HEK293T (cell line): ENCODE results near the gene HMCES.

Source experiments
- CTCF ChIA-PET: fragments of 350-600 bp; formaldehyde crosslinking; extraction: SDS; loops from one replicate; lab custom pipeline; 2021; ENCODE audit warnings: antibody characterized with exemption, inconsistent platforms; lab: Yijun Ruan, JAX
- POLR2A ChIA-PET: fragments of 350-600 bp; formaldehyde crosslinking; extraction: SDS; loops from one replicate; lab custom pipeline; 2020; ENCODE audit warnings: antibody characterized with exemption, inconsistent platforms; lab: Yijun Ruan, JAX
- DNase-seq: peaks from one replicate; pipeline ENCODE4 v3.0.0; 2012; ENCODE audit warnings: mixed read lengths; ENCODE audit errors: extremely low spot score
- ARNT ChIP-seq: fragments of 450-650 bp; IDR thresholded peaks from 2 replicates; pipeline ENCODE4 v1.6.1; 2017; ENCODE audit warnings: mild to moderate bottlenecking
- BHLHE40 ChIP-seq: fragments of 450-650 bp; IDR thresholded peaks from 2 replicates; pipeline ENCODE4 v1.6.1; 2016; ENCODE audit warnings: mild to moderate bottlenecking, moderate library complexity, borderline replicate concordance
- CTBP1 ChIP-seq: fragments of 450-650 bp; IDR thresholded peaks from 2 replicates; pipeline ENCODE4 v1.6.1; 2016; ENCODE audit warnings: borderline replicate concordance
- ELF4 ChIP-seq: fragments of 450-650 bp; IDR thresholded peaks from 2 replicates; pipeline ENCODE4 v1.6.1; 2017; ENCODE audit warnings: antibody characterized with exemption
- FOXA1 ChIP-seq: fragments of 450-650 bp; IDR thresholded peaks from 2 replicates; pipeline ENCODE4 v1.6.1; 2016; ENCODE audit warnings: mild to moderate bottlenecking
- FOXK2 ChIP-seq: fragments of 450-650 bp; IDR thresholded peaks from 2 replicates; pipeline ENCODE4 v1.6.1; 2016; ENCODE audit warnings: mild to moderate bottlenecking
- FOXM1 ChIP-seq: fragments of 450-650 bp; IDR thresholded peaks from 2 replicates; pipeline ENCODE4 v1.6.1; 2017; ENCODE audit warnings: mild to moderate bottlenecking, borderline replicate concordance
- HDGF ChIP-seq: fragments of 450-650 bp; IDR thresholded peaks from 2 replicates; pipeline ENCODE4 v1.6.1; 2017; ENCODE audit warnings: antibody characterized with exemption, borderline replicate concordance
- L3MBTL2 ChIP-seq: fragments of 450-650 bp; conservative IDR thresholded peaks from 2 replicates; pipeline ENCODE4 v1.6.1; 2016; ENCODE audit warnings: mild to moderate bottlenecking
- LEF1 ChIP-seq: fragments of 450-650 bp; IDR thresholded peaks from 2 replicates; pipeline ENCODE4 v1.6.1; 2017; ENCODE audit warnings: mild to moderate bottlenecking, borderline replicate concordance
- NFRKB ChIP-seq: fragments of 450-650 bp; IDR thresholded peaks from 2 replicates; pipeline ENCODE4 v1.6.1; 2016; ENCODE audit warnings: mild to moderate bottlenecking, moderate library complexity
- SP1 ChIP-seq: fragments of 450-650 bp; IDR thresholded peaks from 2 replicates; pipeline ENCODE4 v1.6.1; 2017
- SUZ12 ChIP-seq: fragments of 450-650 bp; IDR thresholded peaks from 2 replicates; pipeline ENCODE4 v1.6.1; 2016; ENCODE audit warnings: mild to moderate bottlenecking
- TARDBP ChIP-seq: fragments of 450-650 bp; IDR thresholded peaks from 2 replicates; pipeline ENCODE4 v1.6.1; 2016
- ZNF384 ChIP-seq: fragments of 450-650 bp; IDR thresholded peaks from 2 replicates; pipeline ENCODE4 v1.6.1; 2016
- TF ChIP-seq, protein P1 (sequence below): fragments of 450-650 bp; IDR thresholded peaks from 2 replicates; pipeline ENCODE4 v1.6.1; 2016

The HMCES gene

DNA sequence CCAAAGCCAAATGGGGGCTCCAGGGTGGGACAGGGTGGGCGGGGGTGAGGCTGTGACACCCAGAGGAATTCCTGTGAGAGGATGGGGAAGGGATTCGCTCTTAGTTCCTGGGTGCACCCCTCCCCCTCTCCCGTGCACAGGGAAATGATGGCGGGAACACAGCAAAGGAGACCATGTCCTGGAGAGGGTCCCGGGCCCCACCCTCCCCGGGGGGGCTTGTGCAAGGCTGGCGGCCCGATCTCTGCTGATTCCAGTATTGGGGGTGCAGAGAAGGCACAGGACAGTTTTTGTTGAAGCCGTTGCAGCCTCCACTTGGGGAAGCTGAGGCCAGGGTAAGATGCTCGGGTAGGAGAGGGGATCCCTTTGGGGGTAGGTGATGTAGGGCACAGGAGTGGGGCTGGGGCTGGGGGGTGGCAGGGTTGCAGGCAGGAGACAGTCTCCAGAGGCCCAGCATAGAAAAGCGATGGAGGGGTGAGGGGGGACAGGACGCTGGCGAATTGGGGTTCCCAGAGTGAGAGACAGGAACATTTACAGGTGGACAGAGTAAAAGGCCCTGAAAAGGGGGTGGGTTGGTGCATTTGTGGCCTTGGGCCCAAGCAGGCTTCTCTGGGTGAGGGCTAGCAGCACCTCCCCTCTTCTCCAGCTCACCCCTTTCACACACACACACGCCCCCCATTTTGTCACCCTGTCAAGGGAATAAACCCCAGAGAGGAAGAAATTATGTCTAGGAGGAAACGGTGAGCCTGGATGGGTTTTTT lies 38.5 kb downstream of the HMCES start:
- ChIA-PET CTCF (interaction anchor here (0.6 to 1.8 kb wide), 7 partner anchors 10 to 88 kb away, joined by 3 to 13 read pairs (median 4); no protein-coding TSS in a partner anchor), POLR2A (interaction anchor here (1.0 to 5.3 kb wide), 15 partner anchors 9 to 123 kb away, joined by 3 to 60 read pairs (median 6); partner anchors contain the start of genes COPG1, HMCES, IFT122 and MBD4)
- DNase-seq = no peak
- TF ChIP-seq L3MBTL2 = peak; percentile 4; the same call in 1 of the 2 replicates
- TF ChIP-seq HDGF = no peak
- no peak for TF ChIP-seq NFRKB
- no peak for TF ChIP-seq FOXM1

GRCh38 chr3:129317848-129318247 lies 39.2 kb downstream of the HMCES start:
- ChIA-PET CTCF (no interaction called here), POLR2A (interaction anchor here (0.6 kb wide), 1 partner anchor 37 kb away, joined by 3 read pairs; no protein-coding TSS in a partner anchor)
- TF ChIP-seq SUZ12 (no peak), CTBP1 (no peak), FOXA1 (no peak), L3MBTL2 (no peak), HDGF (no peak), LEF1 (no peak), NFRKB (no peak), FOXK2 (no peak), ZNF384 (no peak), ELF4 (no peak), FOXM1 (no peak), ARNT (no peak), SP1 (no peak), BHLHE40 (no peak), TARDBP (no peak)
- TF ChIP-seq, protein P1, sequence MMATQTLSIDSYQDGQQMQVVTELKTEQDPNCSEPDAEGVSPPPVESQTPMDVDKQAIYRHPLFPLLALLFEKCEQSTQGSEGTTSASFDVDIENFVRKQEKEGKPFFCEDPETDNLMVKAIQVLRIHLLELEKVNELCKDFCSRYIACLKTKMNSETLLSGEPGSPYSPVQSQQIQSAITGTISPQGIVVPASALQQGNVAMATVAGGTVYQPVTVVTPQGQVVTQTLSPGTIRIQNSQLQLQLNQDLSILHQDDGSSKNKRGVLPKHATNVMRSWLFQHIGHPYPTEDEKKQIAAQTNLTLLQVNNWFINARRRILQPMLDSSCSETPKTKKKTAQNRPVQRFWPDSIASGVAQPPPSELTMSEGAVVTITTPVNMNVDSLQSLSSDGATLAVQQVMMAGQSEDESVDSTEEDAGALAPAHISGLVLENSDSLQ = no peak
- DNase-seq = no peak

DNA sequence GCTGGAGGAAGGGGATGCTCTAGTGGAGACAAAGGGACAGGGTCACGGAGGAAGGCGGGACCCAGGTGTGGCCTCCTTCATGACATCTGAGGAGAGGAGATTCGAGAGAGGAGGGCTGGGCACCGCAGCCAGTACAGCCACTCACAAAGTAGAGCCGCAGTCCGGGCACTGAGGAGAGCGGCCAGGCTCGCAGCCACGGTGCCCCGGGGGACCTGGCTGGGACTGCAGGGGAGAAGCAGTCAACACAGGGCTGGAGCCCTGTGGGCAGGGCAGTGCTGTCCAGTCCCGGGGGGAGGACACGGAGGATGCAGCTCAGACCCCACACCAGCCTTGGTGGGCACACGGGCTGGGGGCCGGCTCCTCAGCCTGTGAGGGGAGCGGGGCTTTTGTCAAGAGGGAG lies 40.3 kb downstream of the HMCES start:
- POLR2A ChIA-PET = no interaction called here
- TF ChIP-seq BHLHE40 = no peak
- no peak for TF ChIP-seq SP1
- no peak for TF ChIP-seq L3MBTL2
- no peak for TF ChIP-seq HDGF
- TF ChIP-seq FOXM1 = no peak
- no peak for TF ChIP-seq LEF1
- no peak for TF ChIP-seq ELF4
- no peak for TF ChIP-seq FOXK2
- TF ChIP-seq ARNT = no peak
- no peak for TF ChIP-seq CTBP1
- no peak for TF ChIP-seq FOXA1
- no peak for TF ChIP-seq NFRKB
- CTCF ChIA-PET = no interaction called here
- no peak for DNase-seq

DNA sequence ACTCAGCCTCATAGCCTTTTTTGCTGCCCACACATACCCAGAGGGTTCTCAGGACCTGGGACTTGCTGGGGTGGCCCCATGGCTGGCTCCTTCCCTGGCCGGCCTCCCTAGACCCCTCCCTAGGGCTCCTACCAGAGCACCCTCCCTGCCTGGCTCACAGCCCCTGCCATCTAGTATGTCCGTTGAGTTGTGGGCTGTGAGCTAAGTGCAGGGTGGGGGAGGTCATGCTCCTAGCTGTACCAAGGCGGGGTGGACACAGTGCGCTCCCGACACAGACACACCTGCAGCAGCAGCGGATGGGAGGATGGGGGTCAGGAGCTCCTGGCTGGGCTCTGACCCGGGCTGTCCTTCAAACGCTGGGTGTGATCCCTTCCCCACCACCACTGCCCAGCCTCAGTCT lies 41.6 kb downstream of the HMCES start:
- CTCF ChIA-PET = no interaction called here
- no peak for DNase-seq
- no peak for TF ChIP-seq BHLHE40
- TF ChIP-seq L3MBTL2 = no peak
- TF ChIP-seq SUZ12 = no peak
- no peak for TF ChIP-seq ARNT
- TF ChIP-seq TARDBP = no peak
- TF ChIP-seq ELF4 = no peak
- TF ChIP-seq FOXM1 = no peak
- no peak for TF ChIP-seq NFRKB
- no peak for TF ChIP-seq SP1
- TF ChIP-seq ZNF384 = no peak
- no peak for TF ChIP-seq FOXA1
- no peak for TF ChIP-seq CTBP1
- POLR2A ChIA-PET = no interaction called here

DNA sequence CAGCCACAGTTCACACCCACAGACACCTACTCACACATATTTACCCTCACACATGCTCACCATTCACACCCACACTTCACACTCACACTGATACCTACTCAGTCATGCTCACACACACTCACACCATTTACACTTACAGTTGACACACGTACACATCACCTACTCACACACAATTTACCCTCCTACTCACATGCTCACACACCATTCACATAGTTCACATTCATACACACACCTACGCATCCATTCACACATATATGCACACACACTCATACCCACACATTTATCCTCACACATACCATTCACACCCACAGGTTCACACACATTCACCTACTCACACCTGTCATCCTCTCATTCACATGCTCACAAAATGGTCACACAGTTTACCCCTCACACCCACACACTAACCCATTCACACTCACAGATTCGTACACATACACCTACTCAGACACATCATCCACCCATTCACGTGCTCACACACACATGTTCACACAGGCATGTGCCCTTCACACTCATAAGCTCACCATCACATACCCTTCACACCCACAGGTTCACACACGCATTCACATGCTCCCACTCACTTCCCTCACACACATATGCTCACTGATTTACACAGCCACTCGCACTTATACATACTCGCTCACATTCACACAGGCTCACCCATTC lies 42.3 kb downstream of the HMCES start:
- ChIA-PET POLR2A (no interaction called here), CTCF (no interaction called here)
- no peak for TF ChIP-seq FOXK2
- TF ChIP-seq ELF4 = no peak
- no peak for TF ChIP-seq ZNF384
- TF ChIP-seq FOXM1 = no peak
- no peak for TF ChIP-seq BHLHE40
- no peak for DNase-seq

- TF ChIP-seq L3MBTL2 (no peak), ARNT (no peak), LEF1 (no peak), CTBP1 (no peak), BHLHE40 (no peak), NFRKB (no peak), ELF4 (no peak), FOXM1 (no peak), FOXK2 (no peak), ZNF384 (no peak), HDGF (no peak), TARDBP (no peak), SP1 (no peak), SUZ12 (no peak), FOXA1 (no peak)
- TF ChIP-seq, protein P1 = no peak
- ChIA-PET POLR2A (no interaction called here), CTCF (no interaction called here)
- DNase-seq = no peak
Measured at GRCh38 chr3:129321887-129322286, 43.2 kb downstream of the HMCES start.
